Stomach (tissue), 4 donors: Measurements from ENCODE around the gene TMEM8B.

Experiments
- EP300 ChIP-seq: sonication (generic); formaldehyde crosslinking; IDR thresholded peaks from one replicate; pipeline ENCODE4 v1.6.1; 2017; ENCODE audit warnings: antibody characterized with exemption
- POLR2A ChIP-seq, 4 donors: fragments of 450-650 bp; IDR thresholded peaks; one replicate each; pipeline ENCODE4 v1.6.1; 2016; ENCODE audit warnings: antibody characterized with exemption in 4 of 4, control low read depth in 2 of 4, mild to moderate bottlenecking in 1 of 4, moderate library complexity in 1 of 4
- POLR2AphosphoS5 ChIP-seq, 3 donors: sonication (generic); formaldehyde crosslinking; IDR thresholded peaks; one replicate each; pipeline ENCODE4 v1.6.1; 2016; ENCODE audit warnings: antibody characterized with exemption in 3 of 3

GRCh38 chr9:35906923-35907699 lies 78.1 kb downstream of the TMEM8B start:
- TF ChIP-seq POLR2A (IDR thresholded peaks at IDR 0.05) (no peak), EP300 (no peak), POLR2AphosphoS5 (IDR thresholded peaks at IDR 0.05) (peak in 2 of 3 donors; percentile 6 to 49)
